Stimulated activated CD8-positive, alpha-beta memory T cell treated with anti-CD3 and anti-CD28 coated beads, Interleukin-12 subunit alpha, Interleukin-12 subunit beta, amount 100 ng/mL, for 4 hours (primary cell): Measurements from ENCODE around the gene TCF25.

ENCODE experiments used
- DNase-seq: peaks from one replicate; pipeline ENCODE4 v3.0.0-alpha.2; 2020; ENCODE audit warnings: low read depth

The TCF25 gene

GRCh38 chr16:89949121-89949742 lies 75.8 kb downstream of the TCF25 start:
- DNase-seq = no peak

DNA sequence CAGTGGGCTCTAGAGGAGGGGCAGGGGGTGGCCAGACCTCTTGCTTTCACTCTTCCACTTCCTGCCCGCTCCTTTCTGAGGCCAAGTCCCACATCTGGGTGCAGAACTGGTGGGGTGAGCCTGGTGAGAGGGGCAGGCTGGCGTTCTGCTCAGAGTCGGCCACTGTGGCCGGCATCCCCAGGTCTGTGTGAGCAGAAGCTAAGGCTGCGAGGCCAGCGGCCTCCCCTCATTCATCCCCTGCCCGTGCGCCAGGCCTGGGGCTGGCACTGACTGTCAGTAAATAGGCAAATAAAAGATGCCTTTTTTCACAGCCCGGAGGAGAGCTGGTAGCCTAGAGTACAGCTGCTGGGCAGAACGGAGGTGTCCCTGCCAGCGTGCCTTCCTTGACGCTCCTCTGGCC lies 76.4 kb downstream of the TCF25 start:
- no peak for DNase-seq

DNA sequence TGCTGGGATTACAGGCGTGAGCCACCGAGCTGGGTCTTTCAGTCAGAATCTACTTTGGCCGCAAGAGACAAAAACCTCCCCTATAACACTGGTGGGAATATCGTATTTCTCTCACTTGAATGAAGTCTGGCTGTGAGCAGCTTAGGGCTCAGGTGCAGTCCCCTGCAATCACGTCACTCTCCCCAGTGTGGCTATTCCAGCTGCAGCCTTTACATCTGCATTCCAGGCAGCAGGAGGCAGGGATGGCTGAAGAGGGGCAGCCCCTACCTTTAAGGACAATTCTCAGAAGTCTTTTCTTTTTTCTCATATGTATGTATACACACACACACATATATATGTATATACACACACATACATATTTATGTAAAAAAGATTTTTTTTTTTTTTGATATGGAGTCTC lies 78.1 kb downstream of the TCF25 start:
- no peak for DNase-seq

DNA sequence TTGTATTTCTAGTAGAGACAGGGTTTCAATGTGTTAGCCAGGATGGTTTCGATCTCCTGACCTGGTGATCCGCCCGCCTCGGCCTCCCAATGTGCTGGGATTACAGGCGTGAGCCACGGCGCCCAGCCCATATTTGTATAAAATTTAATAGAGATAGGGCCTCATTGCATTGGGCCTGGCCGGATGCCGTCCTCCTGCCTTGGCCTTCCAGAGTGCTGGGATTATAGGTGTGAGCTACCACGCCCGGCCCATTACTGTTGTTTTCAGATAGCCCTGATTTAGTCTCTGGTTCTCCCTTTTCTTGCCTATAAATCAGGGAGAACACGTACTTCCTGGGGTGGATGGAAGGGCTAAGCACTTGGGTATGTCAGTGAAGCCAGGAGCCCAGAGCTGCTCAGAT lies 78.7 kb downstream of the TCF25 start:
- DNase-seq = no peak

GRCh38 chr16:89952551-89952950 lies 79.2 kb downstream of the TCF25 start:
- no peak for DNase-seq

DNA sequence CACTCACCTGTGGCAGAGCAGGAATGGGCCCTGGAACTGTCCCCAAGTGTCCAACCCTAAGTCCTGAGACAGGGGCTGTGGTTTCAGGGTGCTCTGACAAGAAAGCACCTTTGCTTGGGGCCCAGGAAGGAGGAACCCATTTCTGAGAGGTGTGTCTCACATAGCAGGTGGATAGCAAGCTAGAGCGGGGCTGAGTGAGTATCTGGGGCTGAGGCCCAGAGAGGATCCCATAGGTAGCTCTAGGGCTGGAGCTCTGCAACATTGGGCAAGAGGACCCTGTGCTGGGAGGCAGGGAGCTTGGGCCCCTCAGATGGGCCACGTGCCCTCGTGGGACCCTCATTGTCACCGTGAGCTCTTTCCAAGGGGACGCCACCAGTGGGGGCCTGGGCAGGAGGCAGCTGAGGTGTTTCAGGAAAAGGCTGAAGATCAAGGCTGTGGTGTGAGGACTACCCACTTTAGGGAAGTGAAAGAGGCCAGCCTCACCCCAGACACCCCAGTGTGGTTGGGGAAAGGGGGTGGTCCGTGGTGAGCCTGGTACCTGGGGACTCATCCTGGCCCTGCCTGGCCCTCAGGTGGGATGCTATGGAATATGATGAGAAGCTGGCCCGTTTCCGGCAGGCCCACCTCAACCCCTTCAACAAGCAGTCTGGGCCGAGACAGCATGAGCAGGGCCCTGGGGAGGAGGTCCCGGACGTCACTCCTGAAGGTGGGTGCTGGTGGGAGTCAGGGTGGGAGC lies 80.4 kb downstream of the TCF25 start:
- no peak for DNase-seq

- DNase-seq = no peak
These were observed 81.1 kb downstream of the TCF25 start for GRCh38 chr16:89954462-89954861.

DNA sequence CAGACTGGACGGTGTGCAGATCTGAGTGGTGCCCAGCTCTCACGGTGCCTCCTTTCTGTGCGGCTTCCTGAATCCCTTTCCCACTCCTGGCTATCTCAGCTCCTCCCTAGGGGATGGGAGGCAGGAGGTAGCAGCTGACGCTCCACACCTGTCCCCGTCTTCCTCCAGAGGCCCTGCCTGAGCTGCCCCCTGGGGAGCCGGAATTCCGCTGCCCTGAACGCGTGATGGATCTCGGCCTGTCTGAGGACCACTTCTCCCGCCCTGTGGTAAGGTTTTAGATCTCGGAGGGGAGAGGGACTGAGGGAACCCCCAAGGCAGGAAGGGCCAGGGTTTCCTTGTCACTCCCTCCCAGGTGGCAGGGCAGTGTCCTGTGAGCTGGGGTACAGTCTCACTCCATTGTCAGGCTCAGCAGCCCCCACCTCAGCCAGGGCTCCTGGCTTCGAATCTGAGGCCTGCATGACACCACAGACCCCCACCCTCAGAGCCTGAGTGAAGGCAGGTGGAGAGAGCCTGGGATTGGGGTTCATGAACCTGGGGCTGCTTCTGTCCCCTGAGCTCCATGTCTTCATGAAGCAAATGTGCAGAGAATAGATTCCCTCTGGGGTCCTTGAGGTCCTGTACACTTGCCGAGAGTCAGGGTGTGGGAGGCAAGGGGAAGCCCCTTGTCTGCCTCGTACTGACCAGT lies 81.8 kb downstream of the TCF25 start:
- no peak for DNase-seq

- DNase-seq = no peak
These were observed 83.3 kb downstream of the TCF25 start for GRCh38 chr16:89956505-89957215.

DNA sequence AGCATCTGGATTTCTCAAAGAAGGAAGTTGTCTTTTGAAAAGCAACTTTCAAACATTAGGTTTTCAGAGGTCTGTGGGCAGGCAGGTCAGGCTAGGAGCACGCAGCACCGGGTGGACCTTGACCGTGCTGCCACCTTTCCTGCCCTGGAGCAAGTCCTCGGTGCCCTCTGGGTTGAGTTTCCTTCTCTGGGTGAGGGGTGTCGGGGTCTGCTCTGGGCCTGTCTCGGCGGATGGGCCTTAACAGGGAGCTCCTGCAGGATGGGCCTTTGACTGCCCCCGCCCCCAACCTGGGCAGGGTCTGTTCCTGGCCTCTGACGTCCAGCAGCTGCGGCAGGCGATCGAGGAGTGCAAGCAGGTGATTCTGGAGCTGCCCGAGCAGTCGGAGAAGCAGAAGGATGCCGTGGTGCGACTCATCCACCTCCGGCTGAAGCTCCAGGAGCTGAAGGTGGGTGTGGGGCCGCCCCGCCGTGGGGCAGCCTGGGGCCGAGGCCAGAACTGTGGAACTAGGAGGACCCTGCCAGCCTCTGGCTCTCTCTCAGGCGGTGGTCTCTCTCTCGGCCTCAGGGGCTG lies 83.9 kb downstream of the TCF25 start:
- DNase-seq = no peak

GRCh38 chr16:89958068-89958467 lies 84.7 kb downstream of the TCF25 start:
- DNase-seq = no peak

- DNase-seq = no peak
These were observed 85.2 kb downstream of the TCF25 start for GRCh38 chr16:89958596-89958995.

DNA sequence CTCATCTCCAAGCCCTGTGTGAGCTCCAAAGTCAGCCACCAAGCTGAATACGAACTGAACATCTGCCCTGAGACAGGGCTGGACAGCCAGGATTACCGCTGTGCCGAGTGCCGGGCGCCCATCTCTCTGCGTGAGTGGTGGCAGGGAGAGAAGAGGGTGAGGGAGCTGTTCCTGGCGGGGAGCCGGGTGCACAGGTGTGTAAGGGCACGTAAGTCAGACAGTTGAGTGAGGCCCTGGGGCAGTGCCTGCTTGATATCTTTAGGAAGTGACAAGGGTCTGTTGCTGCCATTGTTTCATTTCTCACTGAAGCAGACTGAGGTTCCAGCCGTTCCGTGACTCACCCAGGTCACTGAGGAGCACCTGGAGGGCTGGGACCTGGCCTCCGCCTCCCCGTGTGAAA lies 87.6 kb downstream of the TCF25 start:
- no peak for DNase-seq
